Measurements from ENCODE around the gene MYD88. TPM values are rescaled to one million over a fixed set of nuclear protein-coding genes. Genes with fewer than 3 reads are reported as not detected.

The MYD88 gene
- total and polyA plus RNA-seq, 2 experiments from 2014 or later, result 6.7 to 32.1 TPM

DNA sequence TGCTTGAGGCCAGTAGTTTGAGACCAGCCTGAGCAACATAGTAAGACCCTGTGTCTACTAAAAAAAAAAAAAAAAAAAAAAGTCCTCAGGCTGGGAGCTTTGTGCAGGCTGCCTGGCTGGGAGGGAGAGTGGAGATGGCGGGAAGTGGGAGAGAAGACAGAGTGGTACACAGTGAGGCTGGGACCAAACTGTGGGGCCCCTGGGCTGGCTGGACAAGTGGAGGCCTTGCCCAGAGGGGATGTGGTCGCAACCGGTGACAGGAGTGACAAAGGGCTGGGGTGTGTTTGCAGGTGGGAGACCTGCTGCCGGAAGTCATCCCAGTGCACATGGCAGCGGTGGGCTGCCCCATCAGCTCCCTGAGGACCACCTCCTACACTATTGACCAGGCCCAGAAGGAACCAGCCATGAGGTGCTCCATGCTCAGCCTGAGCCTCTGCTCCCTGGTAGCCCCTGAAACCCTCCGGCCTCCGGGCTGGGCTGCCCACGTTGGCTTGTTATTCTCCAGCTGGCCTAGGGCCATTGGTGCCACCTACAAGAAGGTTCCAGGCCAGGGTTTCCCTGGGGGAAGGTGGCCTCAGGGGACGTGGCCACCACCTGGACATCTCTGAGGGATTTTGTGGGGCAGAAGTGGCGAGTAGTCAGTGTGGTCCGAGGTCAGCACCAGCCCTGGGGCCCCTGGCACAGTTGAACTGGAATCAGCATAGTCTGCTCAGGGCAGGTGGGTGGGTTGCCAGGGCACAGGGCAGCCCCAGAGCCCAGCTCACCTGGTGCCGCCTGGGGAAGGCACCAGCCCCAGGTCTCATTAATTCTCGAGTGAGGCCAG is 24.2 kb upstream of the MYD88 start:
- Histone ChIP-seq H3K27ac (no peak overlapping the region), H3K9ac (no peak overlapping the region), H3K4me2 (ENCODE audit: unreplicated experiment) (no peak overlapping the region), H4K20me1 (ENCODE audit: insufficient read depth) (no peaks in the 10 kb centered on the region), H3K79me2 (ENCODE audit: insufficient read depth) (no peaks in the 10 kb centered on the region), H2AFZ (no peak overlapping the region), H3F3A (ENCODE audit: insufficient read depth) (no peaks in the 10 kb centered on the region), H3K36me3 (ENCODE audit: low read depth) (no peaks in the 10 kb centered on the region), H3K4me1 (ENCODE audit: insufficient read depth) (no peaks in the 10 kb centered on the region), H3K4me3 (no peak overlapping the region), H3K27me3 (replicated peaks; ENCODE audit: insufficient read depth) (no peaks in the 10 kb centered on the region), H3K9me2 (ENCODE audit: insufficient read depth) (no peaks in the 10 kb centered on the region), H3K9me3 (ENCODE audit: low read depth) (no peaks in the 10 kb centered on the region)
- in situ Hi-C loops (cut with MboI), result loop anchor here (25.0 kb wide), 1 partner anchor 373 kb away; the partner anchor contains the start of gene EXOG
- TF ChIP-seq EZH2 (IDR thresholded peaks at IDR 0.05; ENCODE audit: insufficient read depth, poor library complexity, severe bottlenecking) (no peak), EZH2phosphoT487 (IDR thresholded peaks at IDR 0.05; ENCODE audit: insufficient read depth, low read depth) (no peak)
- 70 to 72% methylated on average over 13 of the region's 13 CpGs for WGBS, 2 experiments (ENCODE audit: low coverage in 1 of 2, low lambda C conversion rate in 2 of 2, missing lambda C conversion rate in 2 of 2)
- DNase-seq, result no peak

GRCh38 chr3:38114875-38115644 is 23.4 kb upstream of the MYD88 start:
- Histone ChIP-seq H3K4me3 (no peak overlapping the region), H2AFZ (no peak overlapping the region), H3K9me2 (ENCODE audit: insufficient read depth) (no peaks in the 10 kb centered on the region), H3K9me3 (ENCODE audit: low read depth) (no peaks in the 10 kb centered on the region), H3K9ac (no peak overlapping the region), H3K79me2 (ENCODE audit: insufficient read depth) (no peaks in the 10 kb centered on the region), H3K27me3 (replicated peaks; ENCODE audit: insufficient read depth) (no peaks in the 10 kb centered on the region), H3K36me3 (ENCODE audit: low read depth) (no peaks in the 10 kb centered on the region), H3K4me2 (ENCODE audit: unreplicated experiment) (no peak overlapping the region), H3K4me1 (ENCODE audit: insufficient read depth) (no peaks in the 10 kb centered on the region), H4K20me1 (ENCODE audit: insufficient read depth) (no peaks in the 10 kb centered on the region), H3F3A (ENCODE audit: insufficient read depth) (no peaks in the 10 kb centered on the region), H3K27ac (no peak overlapping the region)
- no peak for TF ChIP-seq EZH2phosphoT487 (IDR thresholded peaks at IDR 0.05; ENCODE audit: insufficient read depth, low read depth)
- TF ChIP-seq EZH2 (IDR thresholded peaks at IDR 0.05; ENCODE audit: insufficient read depth, poor library complexity, severe bottlenecking), result no peak
- WGBS, 2 experiments (ENCODE audit: low coverage in 1 of 2, low lambda C conversion rate in 2 of 2, missing lambda C conversion rate in 2 of 2), result 75 to 78% methylated on average over 13 of the region's 13 CpGs
- DNase-seq, result no peak
- in situ Hi-C loops (cut with MboI), result loop anchor here (25.0 kb wide), 1 partner anchor 372 kb away; the partner anchor contains the start of gene EXOG

GRCh38 chr3:38115645-38116427 is 22.6 kb upstream of the MYD88 start:
- Histone ChIP-seq H2AFZ (no peak overlapping the region), H4K20me1 (ENCODE audit: insufficient read depth) (no peaks in the 10 kb centered on the region), H3K4me3 (no peak overlapping the region), H3K27me3 (replicated peaks; ENCODE audit: insufficient read depth) (no peaks in the 10 kb centered on the region), H3K9me2 (ENCODE audit: insufficient read depth) (no peaks in the 10 kb centered on the region), H3K4me1 (ENCODE audit: insufficient read depth) (no peaks in the 10 kb centered on the region), H3K27ac (no peak overlapping the region), H3K4me2 (ENCODE audit: unreplicated experiment) (no peak overlapping the region), H3F3A (ENCODE audit: insufficient read depth) (no peaks in the 10 kb centered on the region), H3K79me2 (ENCODE audit: insufficient read depth) (no peaks in the 10 kb centered on the region), H3K9me3 (ENCODE audit: low read depth) (no peaks in the 10 kb centered on the region), H3K9ac (no peak overlapping the region), H3K36me3 (ENCODE audit: low read depth) (no peaks in the 10 kb centered on the region)
- TF ChIP-seq EZH2phosphoT487 (IDR thresholded peaks at IDR 0.05; ENCODE audit: insufficient read depth, low read depth) (no peak), EZH2 (IDR thresholded peaks at IDR 0.05; ENCODE audit: insufficient read depth, poor library complexity, severe bottlenecking) (no peak)
- 52 to 62% methylated on average over 9 of the region's 9 CpGs for WGBS, 2 experiments (ENCODE audit: low coverage in 1 of 2, low lambda C conversion rate in 2 of 2, missing lambda C conversion rate in 2 of 2)
- no peak for DNase-seq
- in situ Hi-C loops (cut with MboI), result loop anchor here (25.0 kb wide), 1 partner anchor 371 kb away; the partner anchor contains the start of gene EXOG
